ENCODE data around the gene SMARCA5.
"Not testable (repeated sequence)": the region's sequence is repeated elsewhere in the genome, so short reads cannot be mapped to it uniquely, and the experiment has no call there.

Gene SMARCA5

GRCh38 chr4:143517764-143518163, 4.3 kb downstream of the SMARCA5 start:
- Histone ChIP-seq H3K4me3 (no peak overlapping the region), H3K9ac (ENCODE audit: insufficient read length) (no peak overlapping the region), H3K9me3 (ENCODE audit: low read depth, low read length) (no peaks in the 10 kb centered on the region), H3K36me3 (ENCODE audit: insufficient read depth, low read length) (peaks cover 62% of the 10 kb centered on the region), H3K27ac (no peak overlapping the region)
- no peak for TF ChIP-seq EZH2 (IDR thresholded peaks at IDR 0.05)
- TF ChIP-seq FOXP2 (optimal IDR thresholded peaks at IDR 0.05; ENCODE audit: control extremely low read depth, extremely low read length, insufficient read depth), result no peak
- no peak for TF ChIP-seq POLR2AphosphoS5 (IDR thresholded peaks at IDR 0.05; ENCODE audit: borderline replicate concordance, low read depth, low read length)
- no peak for DNase-seq (ENCODE audit: low read depth, low spot score)

- no peak overlapping the region for H3K4me3 ChIP-seq
- no peaks in the 10 kb centered on the region for H3K9me3 ChIP-seq (ENCODE audit: low read depth, low read length)
- TF ChIP-seq EZH2 (IDR thresholded peaks at IDR 0.05), result no peak
- no peak overlapping the region for H3K27ac ChIP-seq
- DNase-seq (ENCODE audit: low read depth, low spot score), result no peak
- H3K36me3 ChIP-seq (ENCODE audit: insufficient read depth, low read length), result peaks cover 89% of the 10 kb centered on the region
- no peak overlapping the region for H3K9ac ChIP-seq (ENCODE audit: insufficient read length)
These were observed 10.7 kb downstream of the SMARCA5 start for GRCh38 chr4:143524211-143524610.

GRCh38 chr4:143528046-143528445, 14.5 kb downstream of the SMARCA5 start:
- H3K36me3 ChIP-seq (ENCODE audit: insufficient read depth, low read length), result peaks cover 93% of the 10 kb centered on the region
- not testable (repeated sequence) for H3K27ac ChIP-seq; H3K4me3 ChIP-seq; DNase-seq (ENCODE audit: low read depth, low spot score); H3K9ac ChIP-seq (ENCODE audit: insufficient read length); H3K9me3 ChIP-seq (ENCODE audit: low read depth, low read length)

- no peak for DNase-seq (ENCODE audit: low read depth, low spot score)
- peaks cover 94% of the 10 kb centered on the region for H3K36me3 ChIP-seq (ENCODE audit: insufficient read depth, low read length)
- no peak overlapping the region for H3K9ac ChIP-seq (ENCODE audit: insufficient read length)
- TF ChIP-seq FOXP2 (optimal IDR thresholded peaks at IDR 0.05; ENCODE audit: control extremely low read depth, extremely low read length, insufficient read depth), result no peak
- no peak for TF ChIP-seq EZH2 (IDR thresholded peaks at IDR 0.05)
- TF ChIP-seq POLR2AphosphoS5 (IDR thresholded peaks at IDR 0.05; ENCODE audit: borderline replicate concordance, low read depth, low read length), result no peak
- H3K27ac ChIP-seq, result no peak overlapping the region
- no peak overlapping the region for H3K4me3 ChIP-seq
- no peaks in the 10 kb centered on the region for H3K9me3 ChIP-seq (ENCODE audit: low read depth, low read length)
These were observed 17.9 kb downstream of the SMARCA5 start for GRCh38 chr4:143531380-143531779.

GRCh38 chr4:143531788-143532491, 18.4 kb downstream of the SMARCA5 start:
- Histone ChIP-seq H3K9ac (ENCODE audit: insufficient read length) (no peak overlapping the region), H3K4me3 (no peak overlapping the region), H3K27ac (no peak overlapping the region), H3K36me3 (ENCODE audit: insufficient read depth, low read length) (peaks cover 94% of the 10 kb centered on the region), H3K9me3 (ENCODE audit: low read depth, low read length) (no peaks in the 10 kb centered on the region)
- TF ChIP-seq FOXP2 (optimal IDR thresholded peaks at IDR 0.05; ENCODE audit: control extremely low read depth, extremely low read length, insufficient read depth) (no peak), POLR2AphosphoS5 (IDR thresholded peaks at IDR 0.05; ENCODE audit: borderline replicate concordance, low read depth, low read length) (no peak), EZH2 (IDR thresholded peaks at IDR 0.05) (no peak)
- DNase-seq (ENCODE audit: low read depth, low spot score), result no peak

- no peak overlapping the region for H3K27ac ChIP-seq
- TF ChIP-seq POLR2AphosphoS5 (IDR thresholded peaks at IDR 0.05; ENCODE audit: borderline replicate concordance, low read depth, low read length) (no peak), FOXP2 (optimal IDR thresholded peaks at IDR 0.05; ENCODE audit: control extremely low read depth, extremely low read length, insufficient read depth) (no peak), EZH2 (IDR thresholded peaks at IDR 0.05) (no peak)
- H3K36me3 ChIP-seq (ENCODE audit: insufficient read depth, low read length), result peaks cover 97% of the 10 kb centered on the region
- H3K9me3 ChIP-seq (ENCODE audit: low read depth, low read length), result no peaks in the 10 kb centered on the region
- no peak overlapping the region for H3K4me3 ChIP-seq
- no peak for DNase-seq (ENCODE audit: low read depth, low spot score)
- no peak overlapping the region for H3K9ac ChIP-seq (ENCODE audit: insufficient read length)
These were observed 25.6 kb downstream of the SMARCA5 start for GRCh38 chr4:143538979-143539669.

- no peaks in the 10 kb centered on the region for H3K9me3 ChIP-seq (ENCODE audit: low read depth, low read length)
- DNase-seq (ENCODE audit: low read depth, low spot score), result no peak
- no peak overlapping the region for H3K27ac ChIP-seq
- no peak overlapping the region for H3K4me3 ChIP-seq
- TF ChIP-seq POLR2AphosphoS5 (IDR thresholded peaks at IDR 0.05; ENCODE audit: borderline replicate concordance, low read depth, low read length) (no peak), EZH2 (IDR thresholded peaks at IDR 0.05) (no peak), FOXP2 (optimal IDR thresholded peaks at IDR 0.05; ENCODE audit: control extremely low read depth, extremely low read length, insufficient read depth) (no peak)
- no peak overlapping the region for H3K9ac ChIP-seq (ENCODE audit: insufficient read length)
- H3K36me3 ChIP-seq (ENCODE audit: insufficient read depth, low read length), result peaks cover 97% of the 10 kb centered on the region
These were observed 26.1 kb downstream of the SMARCA5 start for GRCh38 chr4:143539670-143540023.

GRCh38 chr4:143549928-143550327, 36.4 kb downstream of the SMARCA5 start:
- peaks cover 89% of the 10 kb centered on the region for H3K36me3 ChIP-seq (ENCODE audit: insufficient read depth, low read length)
- H3K27ac ChIP-seq, result no peak overlapping the region
- TF ChIP-seq FOXP2 (optimal IDR thresholded peaks at IDR 0.05; ENCODE audit: control extremely low read depth, extremely low read length, insufficient read depth), result no peak

More at GRCh38 chr4:143549928-143550327, 36.4 kb downstream of the SMARCA5 start:
- Histone ChIP-seq H3K9ac (ENCODE audit: insufficient read length) (no peak overlapping the region), H3K9me3 (ENCODE audit: low read depth, low read length) (no peaks in the 10 kb centered on the region), H3K4me3 (no peak overlapping the region)
- DNase-seq (ENCODE audit: low read depth, low spot score), result no peak

Measured in SK-N-MC (cell line).